ENCODE results near the gene EPHB6.

- TF ChIP-seq CTCF (conservative IDR thresholded peaks at IDR 0.05) (no peak), EZH2 (IDR thresholded peaks at IDR 0.05; ENCODE audit: low read depth) (no peak)
Observed at GRCh38 chr7:142867398-142868187, 12.7 kb downstream of the EPHB6 start.

Measured in PC-9 (cell line).